H4 (cell line): Measurements from ENCODE around the gene ASF1A. TPM values are rescaled to one million over a fixed set of nuclear protein-coding genes. Genes with fewer than 3 reads are reported as not detected.

Experiments used
- DNase-seq: peaks from one replicate; pipeline ENCODE4 v3.0.0-alpha.2; 2015; ENCODE audit warnings: low spot score
- total RNA-seq: library from RNA; depleted of rRNA; stranded (reverse); fragments of >200 nt; shearing (Covaris generic); gene quantifications from 2 replicates; pipeline ENCODE4 v1.2.3, GENCODE V29; 2014

The ASF1A gene
- total RNA-seq, 1 experiment from 2014 or later: 46.3 TPM

DNA sequence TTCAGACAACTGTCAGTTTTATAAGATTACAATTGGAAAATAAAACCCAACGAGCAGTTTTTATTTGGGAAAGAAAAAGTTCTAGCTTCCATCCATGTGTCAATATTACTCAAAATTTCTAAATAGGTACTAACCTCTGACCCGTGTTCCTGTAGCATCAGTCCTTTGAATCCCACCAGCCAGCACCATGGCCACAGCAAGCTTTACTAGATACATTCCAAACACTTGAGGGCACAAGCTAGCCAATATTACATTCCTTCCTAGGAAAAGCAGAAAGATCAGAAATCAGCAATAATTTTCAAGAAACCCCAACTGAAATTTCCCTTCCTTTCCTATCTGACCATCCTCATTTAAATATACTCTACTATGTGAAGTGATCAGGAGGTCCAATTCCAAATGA lies 19.2 kb downstream of the ASF1A start:
- no peak for DNase-seq

GRCh38 chr6:118914598-118914997 lies 20.6 kb downstream of the ASF1A start:
- no peak for DNase-seq

GRCh38 chr6:118917546-118918328 lies 23.8 kb downstream of the ASF1A start:
- DNase-seq: no peak

- no peak for DNase-seq
Measured at GRCh38 chr6:118918329-118918725, 24.4 kb downstream of the ASF1A start.

GRCh38 chr6:118921084-118921483 lies 27.1 kb downstream of the ASF1A start:
- no peak for DNase-seq

DNA sequence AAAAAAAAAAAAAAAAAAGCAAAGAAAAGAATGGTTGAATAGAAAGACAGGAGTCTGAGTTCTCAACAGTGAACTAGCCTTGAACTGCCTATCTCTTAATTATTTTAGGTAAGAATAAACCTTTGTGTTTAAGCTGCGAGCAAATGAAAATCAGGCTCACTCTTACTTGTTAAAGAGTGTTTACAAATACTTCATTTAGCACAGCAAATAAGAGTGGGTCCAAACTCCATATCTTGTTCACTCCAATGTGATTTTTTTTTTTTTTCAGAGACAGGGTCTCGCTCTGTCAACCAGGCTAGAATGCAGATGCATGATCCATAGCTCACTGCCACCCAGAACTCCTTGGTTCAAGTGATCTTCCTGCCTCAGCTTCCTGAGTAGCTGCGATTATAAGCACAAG lies 29.1 kb downstream of the ASF1A start:
- no peak for DNase-seq

DNA sequence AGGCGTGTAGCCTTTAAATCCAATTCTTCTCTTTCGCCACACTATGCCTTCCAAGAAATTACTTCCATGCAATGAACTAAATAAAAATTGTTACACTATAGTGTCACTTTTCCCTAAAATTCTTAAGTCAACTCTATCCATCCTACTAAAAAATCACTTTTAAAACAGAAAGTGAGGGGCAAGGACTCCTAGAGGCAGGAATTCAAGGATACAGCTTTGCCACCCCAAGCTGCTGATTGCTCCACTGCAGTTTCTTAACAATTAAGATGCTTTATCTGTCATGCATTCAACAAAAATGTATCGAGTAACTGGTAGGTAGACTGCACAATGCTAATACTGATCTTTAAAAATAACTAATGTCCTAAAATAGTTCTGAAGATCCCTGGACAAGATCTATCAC lies 36.7 kb downstream of the ASF1A start:
- DNase-seq: no peak

- DNase-seq: no peak
Measured at GRCh38 chr6:118931436-118931835, 37.5 kb downstream of the ASF1A start.

DNA sequence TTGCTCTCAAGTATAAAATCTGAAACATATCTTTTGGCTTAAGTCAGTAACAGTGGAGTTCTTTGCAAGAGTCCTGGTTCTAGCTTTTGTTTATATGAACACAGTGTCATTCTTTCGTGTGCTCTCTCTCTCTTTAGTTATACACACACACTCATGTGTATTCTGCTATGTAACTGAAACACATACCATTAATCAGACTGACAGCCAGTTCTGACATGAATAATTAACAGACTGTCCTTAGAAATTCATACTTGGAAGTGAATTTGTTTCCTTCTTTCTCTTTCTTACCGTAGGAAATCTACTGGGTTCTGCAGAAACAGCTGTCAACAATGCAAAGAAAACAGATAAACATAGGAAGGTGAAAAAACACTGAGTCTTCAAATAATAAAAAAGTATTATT lies 38.5 kb downstream of the ASF1A start:
- DNase-seq: no peak

GRCh38 chr6:118933855-118934460 lies 40.0 kb downstream of the ASF1A start:
- DNase-seq: no peak

DNA sequence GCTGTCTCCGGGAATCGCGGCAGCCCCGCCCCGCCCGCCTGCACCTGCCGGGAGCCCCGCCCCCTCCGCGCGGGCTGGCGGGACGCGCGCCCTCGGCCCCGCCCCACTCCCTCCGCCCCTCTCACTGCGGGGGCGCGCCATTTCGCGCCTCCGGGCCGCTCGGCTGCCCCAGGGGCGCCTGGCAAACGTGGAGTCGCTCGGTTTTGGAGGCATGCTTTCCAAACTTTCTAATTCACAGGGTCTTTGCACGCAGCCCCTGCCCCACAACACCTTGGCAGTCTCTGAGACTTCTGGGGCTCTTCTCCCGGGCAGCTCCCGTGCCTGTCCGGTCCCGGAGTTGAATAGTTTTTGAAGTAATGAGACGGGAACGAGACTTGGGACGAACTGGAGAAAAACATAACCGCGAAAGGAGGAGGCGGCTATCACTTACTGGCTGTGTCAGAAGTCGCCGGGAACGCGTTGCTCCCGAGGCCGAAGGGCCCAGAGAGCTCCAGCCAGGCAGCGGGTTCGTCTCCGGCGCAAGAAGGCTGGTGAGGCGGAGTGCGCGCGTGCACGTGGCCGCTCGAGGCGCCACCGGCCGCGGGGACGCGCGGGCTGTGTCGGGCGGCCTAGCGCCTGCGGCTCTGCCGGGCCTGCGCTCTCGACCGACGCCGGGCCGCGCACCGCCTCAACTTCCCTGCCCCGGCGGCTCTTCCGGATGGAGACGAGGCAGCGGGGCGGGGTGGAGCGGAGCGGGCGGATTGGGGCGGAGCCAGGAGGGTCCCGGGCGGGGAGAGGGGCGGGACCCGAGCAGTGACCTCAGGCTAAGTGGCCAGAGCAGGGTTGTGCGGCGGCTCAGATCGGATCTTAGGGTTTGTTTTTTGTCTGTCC lies 40.7 kb downstream of the ASF1A start, which contains the start of gene MCM9:
TSS of gene MCM9 (minus strand) at position 699 of the 870 bp plus-strand sequence. CDS start 3,436 bp downstream, outside the sequence.
- peak; percentile 43 for DNase-seq

DNA sequence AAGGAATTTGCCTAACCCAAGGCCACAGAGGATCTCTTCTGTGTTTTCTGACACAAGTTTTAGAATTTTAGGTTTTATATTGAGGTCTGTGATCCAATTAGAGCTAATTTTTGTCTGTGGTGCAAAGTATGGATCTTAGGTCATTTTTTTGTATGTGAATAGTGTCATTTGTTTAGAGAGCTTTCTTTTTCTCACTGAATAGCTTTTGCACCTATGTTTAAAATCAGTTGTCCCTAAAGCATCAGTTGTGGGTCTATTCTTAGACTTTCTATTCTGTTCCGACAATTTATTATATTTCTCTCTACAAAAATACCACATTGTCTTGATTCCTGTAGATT lies 41.3 kb downstream of the ASF1A start:
- no peak for DNase-seq

- DNase-seq: no peak
Measured at GRCh38 chr6:118935978-118936703, 42.2 kb downstream of the ASF1A start.

GRCh38 chr6:118939683-118940082 lies 45.7 kb downstream of the ASF1A start:
- DNase-seq: no peak

GRCh38 chr6:118940770-118941169 lies 46.8 kb downstream of the ASF1A start:
- no peak for DNase-seq

DNA sequence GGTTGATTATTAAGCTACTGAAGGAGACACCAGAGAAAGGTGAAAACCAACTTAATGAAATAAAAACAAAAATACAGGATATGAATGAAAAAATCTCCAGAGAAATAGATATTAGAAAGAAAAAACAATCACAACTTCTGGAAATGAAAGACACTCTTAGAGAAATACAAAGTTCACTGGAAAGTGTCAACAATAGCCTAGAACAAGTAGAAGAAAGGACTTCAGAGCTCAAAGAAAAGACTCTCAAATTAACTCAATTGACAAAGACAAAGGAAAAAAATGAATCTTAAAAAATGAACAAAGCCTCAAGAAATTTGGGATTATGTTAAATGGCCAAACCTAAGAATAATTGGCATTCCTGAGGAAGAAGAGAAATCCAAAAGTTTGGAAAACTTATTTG lies 51.3 kb downstream of the ASF1A start:
- no peak for DNase-seq

- DNase-seq: no peak
Measured at GRCh38 chr6:118952683-118953082, 58.7 kb downstream of the ASF1A start.

DNA sequence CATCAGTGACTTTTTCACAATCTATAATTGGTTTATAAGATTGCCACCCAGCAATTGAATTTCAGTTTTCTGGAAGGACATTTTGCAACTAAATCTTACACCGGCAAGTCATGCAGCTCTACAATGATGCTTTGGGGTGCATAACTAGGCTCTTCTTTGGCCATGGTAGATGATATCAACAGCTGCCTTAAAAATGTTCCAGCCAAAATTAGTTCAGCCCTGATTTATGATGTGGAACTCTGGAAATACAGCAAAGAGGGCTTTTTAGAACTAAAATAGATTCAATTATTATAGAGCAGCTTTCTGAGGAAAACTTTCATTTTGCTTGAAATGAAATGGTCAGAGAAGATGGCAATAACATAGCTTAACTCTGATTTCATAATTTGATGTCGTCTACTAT lies 59.4 kb downstream of the ASF1A start:
- DNase-seq: no peak
